Sigmoid colon (tissue), 4 donors: ENCODE results near the gene EPB41L1.

ENCODE experiments used
- CTCF ChIP-seq, 4 experiments: fragments of 450-650 bp in 3 of 4; fragments of 200-600 bp in 1 of 4; IDR thresholded peaks; one replicate each; pipeline ENCODE4 v1.5.1; 2016 to 2019; ENCODE audit warnings: antibody characterized with exemption in 4 of 4, mild to moderate bottlenecking in 3 of 4, moderate library complexity in 2 of 4
- EP300 ChIP-seq, 4 donors: sonication (generic); formaldehyde crosslinking; IDR thresholded peaks; one replicate each; pipeline ENCODE4 v1.6.1; 2017; ENCODE audit warnings: antibody characterized with exemption in 4 of 4
- POLR2A ChIP-seq, 2 donors: fragments of 450-650 bp; IDR thresholded peaks; one replicate each; pipeline ENCODE4 v1.6.1; 2016; ENCODE audit warnings: antibody characterized with exemption in 2 of 2, mild to moderate bottlenecking in 2 of 2, moderate library complexity in 2 of 2
- POLR2AphosphoS5 ChIP-seq, 4 donors: sonication (generic); formaldehyde crosslinking; IDR thresholded peaks; one replicate each; pipeline ENCODE4 v1.6.1; 2017; ENCODE audit warnings: antibody characterized with exemption in 4 of 4

DNA sequence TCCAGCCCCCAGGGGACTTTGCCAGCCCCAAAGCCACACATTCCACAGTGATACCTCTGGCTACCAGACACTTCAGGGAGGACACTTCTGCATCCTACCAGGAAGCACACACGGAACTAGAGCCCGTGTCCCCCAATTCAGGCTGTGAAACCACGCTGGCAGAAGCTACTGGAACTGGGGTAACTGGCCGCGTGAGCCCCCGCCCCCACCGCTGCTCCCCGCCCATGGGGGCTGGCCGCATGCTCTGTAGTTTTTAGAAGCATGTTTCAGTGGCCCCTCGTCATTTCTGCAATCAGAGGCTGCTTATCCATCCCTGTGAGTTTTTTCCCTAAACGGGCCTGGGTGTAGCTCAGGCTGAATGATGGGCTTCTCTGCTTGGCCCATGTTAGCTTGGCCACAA is 53.1 kb downstream of the EPB41L1 start:
- TF ChIP-seq CTCF (IDR thresholded peaks at IDR 0.05) (no peak), POLR2A (IDR thresholded peaks at IDR 0.05) (no peak), EP300 (IDR thresholded peaks at IDR 0.05) (no peak), POLR2AphosphoS5 (IDR thresholded peaks at IDR 0.05) (no peak)
